A549 (cell line): Measurements from ENCODE around the gene HOXD9. TPM values are rescaled to one million over a fixed set of nuclear protein-coding genes. Genes with fewer than 3 reads are reported as not detected.

Experiments
- ATAC-seq, 2 experiments: fragments of 200-7000 bp in 1 of 2; fragments of >200 bp in 1 of 2; cut with Nextera tagmentation in 1 of 2; cut with Tn5 transposase in 1 of 2; 3 replicates each; pipeline versions ENCODE4 v1.8.0 to v1.9.1; 2018 to 2020; ENCODE audit warnings: mild to moderate bottlenecking in 1 of 2, moderate library complexity in 1 of 2
- CTCF ChIA-PET: fragments of 300-600 bp; sonication (Branson Sonifier 250); formaldehyde crosslinking; extraction: SDS; loops from one replicate; lab custom pipeline; 2021; ENCODE audit warnings: antibody characterized with exemption, inconsistent platforms; lab: Yijun Ruan, JAX
- POLR2A ChIA-PET: fragments of 350-600 bp; formaldehyde crosslinking; extraction: SDS; loops from one replicate; lab custom pipeline; 2021; ENCODE audit warnings: antibody characterized with exemption, inconsistent platforms; lab: Yijun Ruan, JAX
- DNase-seq, 2 experiments: peaks; one replicate each; pipeline versions ENCODE4 v3.0.0 to v3.0.0-alpha.2; 2011 to 2016; ENCODE audit warnings: low read depth in 1 of 2, low spot score in 1 of 2
- FAIRE-seq: peaks from 2 replicates; lab custom pipeline; 2011; peaks lifted over from hg19 to GRCh38; lab: Jason Lieb, UNC
- H3K27ac ChIP-seq, 2 experiments: fragments of >200 bp; sonication (Bioruptor Twin); formaldehyde crosslinking; 3 replicates each; pipeline ENCODE4 v1.5.1; 2016 to 2017
- H3K4me1 ChIP-seq: fragments of >200 bp; sonication (Bioruptor Twin); formaldehyde crosslinking; 3 replicates; pipeline ENCODE4 v1.6.1; 2016
- H3K4me2 ChIP-seq: fragments of >200 bp; sonication (Bioruptor Twin); formaldehyde crosslinking; 3 replicates; pipeline ENCODE4 v1.6.1; 2016
- H3K4me3 ChIP-seq: fragments of >200 bp; sonication (Bioruptor Twin); formaldehyde crosslinking; 3 replicates; pipeline ENCODE4 v1.5.1; 2016
- H3K9me3 ChIP-seq: fragments of >200 bp; sonication (Bioruptor Twin); formaldehyde crosslinking; 3 replicates; pipeline ENCODE4 v1.6.1; 2016
- CEBPB ChIP-seq, 2 experiments: fragments of >200 bp in 1 of 2; sonication (Bioruptor Twin) in 1 of 2; formaldehyde crosslinking in 1 of 2; IDR thresholded peaks; 2 replicates each; pipeline ENCODE4 v1.6.1; 2012 to 2016
- CHD4 ChIP-seq: fragments of 200-600 bp; sonication (generic); IDR thresholded peaks from 2 replicates; pipeline ENCODE4 v1.6.1; 2016; ENCODE audit warnings: antibody characterized with exemption, mild to moderate bottlenecking, borderline replicate concordance
- ESRRA ChIP-seq: fragments of 150-350 bp; IDR thresholded peaks from 2 replicates; pipeline ENCODE4 v1.6.1; 2014; ENCODE audit warnings: mild to moderate bottlenecking, low read length, borderline replicate concordance
- FOSB ChIP-seq: fragments of 250-450 bp; sonication (Bioruptor Pico); IDR thresholded peaks from 2 replicates; pipeline ENCODE4 v1.5.0; 2020; ENCODE audit warnings: mild to moderate bottlenecking, moderate library complexity
- HDAC2 ChIP-seq: fragments of 200-600 bp; sonication (generic); IDR thresholded peaks from 2 replicates; pipeline ENCODE4 v1.6.1; 2016
- HOXA7 ChIP-seq: fragments of 250-450 bp; sonication (Bioruptor Pico); IDR thresholded peaks from 2 replicates; pipeline ENCODE4 v1.5.0; 2020; ENCODE audit warnings: mild to moderate bottlenecking, moderate library complexity
- HOXB5 ChIP-seq: fragments of 250-450 bp; sonication (Bioruptor Pico); IDR thresholded peaks from 2 replicates; pipeline ENCODE4 v1.5.0; 2020; ENCODE audit warnings: mild to moderate bottlenecking, moderate library complexity
- JUN ChIP-seq, 2 experiments: fragments of >200 bp; sonication (Bioruptor Twin); formaldehyde crosslinking; IDR thresholded peaks; 2 replicates in 1 of 2; 3 replicates in 1 of 2; pipeline ENCODE4 v1.6.1; 2016 to 2017
- KDM1A ChIP-seq: fragments of 200-600 bp; sonication (generic); IDR thresholded peaks from 2 replicates; pipeline ENCODE4 v1.6.1; 2016; ENCODE audit warnings: low read depth, mild to moderate bottlenecking
- MAFK ChIP-seq: fragments of 450-650 bp; IDR thresholded peaks from 2 replicates; pipeline ENCODE4 v1.6.1; 2014; ENCODE audit not compliant: partially characterized antibody
- NR3C1 ChIP-seq: fragments of >200 bp; sonication (Bioruptor Twin); formaldehyde crosslinking; IDR thresholded peaks from 3 replicates; pipeline ENCODE4 v1.6.1; 2017
- POLR2A ChIP-seq: IDR thresholded peaks from 2 replicates; pipeline ENCODE4 v1.6.1; 2012; ENCODE audit warnings: mild to moderate bottlenecking, low read length
- POLR2AphosphoS2 ChIP-seq: conservative IDR thresholded peaks from 2 replicates; pipeline ENCODE4 v1.6.1; 2012; ENCODE audit warnings: low read length, improper control_type of control experiment, inconsistent platforms
- RAD21 ChIP-seq, 2 experiments: fragments of >200 bp in 1 of 2; sonication (Bioruptor Twin) in 1 of 2; formaldehyde crosslinking in 1 of 2; IDR thresholded peaks in 1 of 2; conservative IDR thresholded peaks in 1 of 2; 2 replicates in 1 of 2; 3 replicates in 1 of 2; pipeline ENCODE4 v1.6.1; 2012 to 2018; ENCODE audit warnings: inconsistent platforms in 1 of 2
- RFX5 ChIP-seq: fragments of 450-650 bp; IDR thresholded peaks from 2 replicates; pipeline ENCODE4 v1.7.1; 2014; ENCODE audit warnings: antibody characterized with exemption, mild to moderate bottlenecking, moderate library complexity
- RNF2 ChIP-seq: fragments of 200-600 bp; sonication (generic); IDR thresholded peaks from 2 replicates; pipeline ENCODE4 v1.6.1; 2016; ENCODE audit warnings: low read depth, mild to moderate bottlenecking, antibody characterized with exemption, moderate library complexity, borderline replicate concordance
- WGBS: methylation state at CpG from one replicate; pipeline ENCODE4 v1.1.6; 2017; ENCODE audit errors: missing lambda C conversion rate; 5-methylcytosine and 5-hydroxymethylcytosine counted together
- polyA plus RNA-seq, 4 experiments: library from polyadenylated mRNA; depleted of rRNA in 3 of 4; stranded (reverse); fragments of >200 nt; fragmentation: RNase III in 1 of 4; extraction: RNeasy Plus Mini Kit Qiagen cat#74134 plus additional on column Dnase treatment in 1 of 4; gene quantifications; 2 replicates in 3 of 4; 3 replicates in 1 of 4; pipeline ENCODE4 v1.2.3, GENCODE V29; 2011 to 2017
- TF ChIP-seq, protein P1 (sequence below): fragments of >200 bp; sonication (Bioruptor Twin); formaldehyde crosslinking; IDR thresholded peaks from 3 replicates; pipeline ENCODE4 v1.5.1; 2016
- TF ChIP-seq, protein P2 (sequence below): fragments of 150-350 bp; IDR thresholded peaks from 2 replicates; pipeline ENCODE4 v1.6.1; 2014; ENCODE audit warnings: low read depth, mild to moderate bottlenecking, low read length
- TF ChIP-seq, protein P3 (sequence below): fragments of >200 bp; sonication (Bioruptor Twin); formaldehyde crosslinking; IDR thresholded peaks from 3 replicates; pipeline ENCODE4 v1.6.1; 2016
- TF ChIP-seq, protein P4 (sequence below): IDR thresholded peaks from 2 replicates; pipeline ENCODE4 v1.6.1; 2012; ENCODE audit warnings: low read depth, borderline replicate concordance
- TF ChIP-seq, protein P5 (sequence below): fragments of 450-650 bp; IDR thresholded peaks from 2 replicates; pipeline ENCODE4 v1.6.1; 2014; ENCODE audit warnings: antibody characterized with exemption
- TF ChIP-seq, protein P6 (sequence below): fragments of >200 bp; sonication (Bioruptor Twin); formaldehyde crosslinking; IDR thresholded peaks from 2 replicates; pipeline ENCODE4 v1.6.1; 2016
- TF ChIP-seq, protein P7 (sequence below): IDR thresholded peaks from 2 replicates; pipeline ENCODE4 v1.6.1; 2012

The HOXD9 gene
- polyA plus RNA-seq, 2 of the 4 experiments (the other 2 are of a cell fraction): 0.45 to 1.0 TPM

DNA sequence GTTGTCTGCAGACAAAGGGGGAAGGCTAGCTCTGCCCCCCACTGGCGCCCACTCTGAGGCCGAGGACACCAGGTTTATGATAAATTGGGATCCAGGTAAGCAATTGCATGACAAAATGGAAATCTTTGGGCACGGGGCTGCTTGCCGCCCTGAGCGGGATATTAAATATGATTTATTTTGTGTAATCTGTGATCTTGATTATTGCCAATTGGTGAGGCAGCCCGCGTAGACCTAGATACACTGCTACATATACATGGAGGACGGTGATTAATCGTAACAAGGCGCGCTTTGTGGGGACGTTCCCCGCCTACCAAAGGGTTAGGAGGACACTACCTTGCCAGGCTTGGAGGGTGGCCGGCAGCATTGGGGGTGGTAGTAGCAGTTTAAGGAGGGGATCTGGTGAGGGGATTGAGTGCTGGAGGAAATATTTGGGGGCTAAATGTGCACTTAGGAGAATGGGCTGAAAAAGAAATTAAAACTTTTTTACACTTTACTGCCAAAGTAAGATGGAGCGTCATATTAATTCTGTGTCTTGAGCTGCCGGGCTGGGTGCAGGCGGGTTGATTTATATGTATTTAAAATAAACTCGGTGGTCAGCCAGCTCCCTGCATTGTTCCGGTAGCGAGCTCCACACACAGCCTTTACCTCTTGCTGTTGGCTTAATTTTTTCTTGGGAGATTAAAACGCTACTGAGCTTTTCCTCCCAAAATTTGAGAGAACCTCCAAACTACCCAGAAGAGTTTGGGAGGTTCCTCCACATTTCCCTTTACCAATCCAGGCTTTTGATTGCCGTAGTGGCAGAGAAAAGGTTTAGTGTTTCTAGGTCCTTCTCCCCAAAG lies 38.7 kb downstream of the HOXD9 start:
- H3K27ac ChIP-seq: no peak overlapping the region
- WGBS: 84% methylated on average over 22 of the region's 22 CpGs
- ChIA-PET CTCF (interaction anchor here (0.9 to 2.9 kb wide), 8 partner anchors 10 to 491 kb away, joined by 3 to 15 read pairs (median 6); partner anchors contain the start of gene HOXD4), POLR2A (no interaction called here)
- TF ChIP-seq HOXA7 (no peak), RNF2 (no peak), CEBPB (IDR thresholded peaks at IDR 0.05) (no peak), JUN (IDR thresholded peaks at IDR 0.05) (no peak), FOSB (CRISPR knock-in tag) (no peak), KDM1A (no peak), MAFK (no peak), HOXB5 (CRISPR knock-in tag) (no peak), NR3C1 (no peak), ESRRA (no peak)
- TF ChIP-seq, protein P1, sequence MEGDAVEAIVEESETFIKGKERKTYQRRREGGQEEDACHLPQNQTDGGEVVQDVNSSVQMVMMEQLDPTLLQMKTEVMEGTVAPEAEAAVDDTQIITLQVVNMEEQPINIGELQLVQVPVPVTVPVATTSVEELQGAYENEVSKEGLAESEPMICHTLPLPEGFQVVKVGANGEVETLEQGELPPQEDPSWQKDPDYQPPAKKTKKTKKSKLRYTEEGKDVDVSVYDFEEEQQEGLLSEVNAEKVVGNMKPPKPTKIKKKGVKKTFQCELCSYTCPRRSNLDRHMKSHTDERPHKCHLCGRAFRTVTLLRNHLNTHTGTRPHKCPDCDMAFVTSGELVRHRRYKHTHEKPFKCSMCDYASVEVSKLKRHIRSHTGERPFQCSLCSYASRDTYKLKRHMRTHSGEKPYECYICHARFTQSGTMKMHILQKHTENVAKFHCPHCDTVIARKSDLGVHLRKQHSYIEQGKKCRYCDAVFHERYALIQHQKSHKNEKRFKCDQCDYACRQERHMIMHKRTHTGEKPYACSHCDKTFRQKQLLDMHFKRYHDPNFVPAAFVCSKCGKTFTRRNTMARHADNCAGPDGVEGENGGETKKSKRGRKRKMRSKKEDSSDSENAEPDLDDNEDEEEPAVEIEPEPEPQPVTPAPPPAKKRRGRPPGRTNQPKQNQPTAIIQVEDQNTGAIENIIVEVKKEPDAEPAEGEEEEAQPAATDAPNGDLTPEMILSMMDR: no peak
- TF ChIP-seq, protein P2, sequence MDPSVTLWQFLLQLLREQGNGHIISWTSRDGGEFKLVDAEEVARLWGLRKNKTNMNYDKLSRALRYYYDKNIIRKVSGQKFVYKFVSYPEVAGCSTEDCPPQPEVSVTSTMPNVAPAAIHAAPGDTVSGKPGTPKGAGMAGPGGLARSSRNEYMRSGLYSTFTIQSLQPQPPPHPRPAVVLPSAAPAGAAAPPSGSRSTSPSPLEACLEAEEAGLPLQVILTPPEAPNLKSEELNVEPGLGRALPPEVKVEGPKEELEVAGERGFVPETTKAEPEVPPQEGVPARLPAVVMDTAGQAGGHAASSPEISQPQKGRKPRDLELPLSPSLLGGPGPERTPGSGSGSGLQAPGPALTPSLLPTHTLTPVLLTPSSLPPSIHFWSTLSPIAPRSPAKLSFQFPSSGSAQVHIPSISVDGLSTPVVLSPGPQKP: no peak
- TF ChIP-seq, protein P3, sequence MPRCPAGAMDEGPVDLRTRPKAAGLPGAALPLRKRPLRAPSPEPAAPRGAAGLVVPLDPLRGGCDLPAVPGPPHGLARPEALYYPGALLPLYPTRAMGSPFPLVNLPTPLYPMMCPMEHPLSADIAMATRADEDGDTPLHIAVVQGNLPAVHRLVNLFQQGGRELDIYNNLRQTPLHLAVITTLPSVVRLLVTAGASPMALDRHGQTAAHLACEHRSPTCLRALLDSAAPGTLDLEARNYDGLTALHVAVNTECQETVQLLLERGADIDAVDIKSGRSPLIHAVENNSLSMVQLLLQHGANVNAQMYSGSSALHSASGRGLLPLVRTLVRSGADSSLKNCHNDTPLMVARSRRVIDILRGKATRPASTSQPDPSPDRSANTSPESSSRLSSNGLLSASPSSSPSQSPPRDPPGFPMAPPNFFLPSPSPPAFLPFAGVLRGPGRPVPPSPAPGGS: no peak
- TF ChIP-seq, protein P4, sequence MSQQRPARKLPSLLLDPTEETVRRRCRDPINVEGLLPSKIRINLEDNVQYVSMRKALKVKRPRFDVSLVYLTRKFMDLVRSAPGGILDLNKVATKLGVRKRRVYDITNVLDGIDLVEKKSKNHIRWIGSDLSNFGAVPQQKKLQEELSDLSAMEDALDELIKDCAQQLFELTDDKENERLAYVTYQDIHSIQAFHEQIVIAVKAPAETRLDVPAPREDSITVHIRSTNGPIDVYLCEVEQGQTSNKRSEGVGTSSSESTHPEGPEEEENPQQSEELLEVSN: no peak
- TF ChIP-seq, protein P5, sequence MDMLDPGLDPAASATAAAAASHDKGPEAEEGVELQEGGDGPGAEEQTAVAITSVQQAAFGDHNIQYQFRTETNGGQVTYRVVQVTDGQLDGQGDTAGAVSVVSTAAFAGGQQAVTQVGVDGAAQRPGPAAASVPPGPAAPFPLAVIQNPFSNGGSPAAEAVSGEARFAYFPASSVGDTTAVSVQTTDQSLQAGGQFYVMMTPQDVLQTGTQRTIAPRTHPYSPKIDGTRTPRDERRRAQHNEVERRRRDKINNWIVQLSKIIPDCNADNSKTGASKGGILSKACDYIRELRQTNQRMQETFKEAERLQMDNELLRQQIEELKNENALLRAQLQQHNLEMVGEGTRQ: no peak
- TF ChIP-seq, protein P6, sequence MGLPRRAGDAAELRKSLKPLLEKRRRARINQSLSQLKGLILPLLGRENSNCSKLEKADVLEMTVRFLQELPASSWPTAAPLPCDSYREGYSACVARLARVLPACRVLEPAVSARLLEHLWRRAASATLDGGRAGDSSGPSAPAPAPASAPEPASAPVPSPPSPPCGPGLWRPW: no peak
- ATAC-seq (no peak), DNase-seq (no peak), FAIRE-seq (no peak)
- H3K4me2 ChIP-seq: no peak overlapping the region
- H3K4me1 ChIP-seq: no peaks in the 10 kb centered on the region
- H3K4me3 ChIP-seq: no peak overlapping the region
- no peaks in the 10 kb centered on the region for H3K9me3 ChIP-seq

DNA sequence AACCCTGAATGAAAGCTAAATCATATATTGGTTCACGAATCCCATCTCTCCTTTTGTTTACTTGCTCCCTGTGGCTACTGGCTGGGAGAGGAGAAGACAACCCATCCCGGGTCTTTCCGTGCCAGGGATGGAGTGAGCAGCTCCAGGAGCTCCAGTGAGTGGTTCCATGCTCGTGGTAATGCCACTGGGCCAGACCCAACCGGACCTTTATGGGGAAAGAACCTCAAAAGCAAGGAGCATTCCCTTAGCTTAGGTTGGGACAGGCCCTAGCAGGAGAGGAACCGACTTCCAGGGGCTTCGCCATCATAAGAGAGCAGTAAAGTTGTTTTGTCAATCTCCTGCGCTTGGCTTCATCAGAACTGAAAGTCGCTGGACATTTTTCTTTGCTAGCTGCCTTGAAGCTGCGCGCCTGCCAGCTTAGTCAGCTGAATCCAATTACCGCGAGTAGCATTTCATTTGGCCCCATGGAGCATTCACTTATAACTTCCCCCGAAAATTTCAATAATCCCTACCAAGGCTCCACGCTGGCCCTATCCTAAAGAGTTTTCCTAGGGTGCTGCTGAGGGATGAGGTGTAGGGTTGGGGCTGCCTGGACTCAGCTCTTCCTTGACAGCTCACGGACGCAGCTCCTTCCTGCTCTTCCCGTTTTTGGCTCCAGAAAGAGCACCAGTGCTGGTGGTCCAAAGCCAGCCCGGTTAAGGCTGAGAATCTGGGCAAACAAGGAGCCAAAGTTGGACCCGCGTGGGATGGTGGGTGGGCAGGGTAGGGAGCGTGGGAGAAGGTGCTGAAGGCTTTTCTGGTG lies 39.5 kb downstream of the HOXD9 start:
- FAIRE-seq: no peak
- H3K4me3 ChIP-seq: no peak overlapping the region
- WGBS: 67% methylated on average over 22 of the region's 22 CpGs
- CTCF ChIA-PET: interaction anchor here (0.9 to 2.9 kb wide), 6 partner anchors 11 to 490 kb away, joined by 3 to 15 read pairs (median 6); partner anchors contain the start of gene HOXD4
- H3K4me1 ChIP-seq: no peaks in the 10 kb centered on the region
- no peaks in the 10 kb centered on the region for H3K9me3 ChIP-seq
- TF ChIP-seq CHD4 (no peak), NR3C1 (no peak), MAFK (no peak), HDAC2 (no peak), RFX5 (no peak), POLR2A (no peak), CEBPB (IDR thresholded peaks at IDR 0.05) (no peak), RAD21 (conservative IDR thresholded peaks at IDR 0.05 in 1 of 2, IDR thresholded peaks at IDR 0.05 in 1 of 2) (no peak), POLR2AphosphoS2 (no peak)
- TF ChIP-seq, protein P7, sequence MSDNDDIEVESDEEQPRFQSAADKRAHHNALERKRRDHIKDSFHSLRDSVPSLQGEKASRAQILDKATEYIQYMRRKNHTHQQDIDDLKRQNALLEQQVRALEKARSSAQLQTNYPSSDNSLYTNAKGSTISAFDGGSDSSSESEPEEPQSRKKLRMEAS: no peak
- TF ChIP-seq, protein P2: no peak
- TF ChIP-seq, all 56 proteins: peak for 0
- DNase-seq (no peak), ATAC-seq (no peak; a peak in 1 of 6 replicates)
- H3K4me2 ChIP-seq: no peak overlapping the region
- no peak overlapping the region for H3K27ac ChIP-seq
- POLR2A ChIA-PET: no interaction called here
